ENCODE measurements around the gene LHCGR. TPM values are rescaled to one million over a fixed set of nuclear protein-coding genes. Genes with fewer than 3 reads are reported as not detected.

LHCGR gene
- total RNA-seq, 1 experiment from 2014 or later: not detected

DNA sequence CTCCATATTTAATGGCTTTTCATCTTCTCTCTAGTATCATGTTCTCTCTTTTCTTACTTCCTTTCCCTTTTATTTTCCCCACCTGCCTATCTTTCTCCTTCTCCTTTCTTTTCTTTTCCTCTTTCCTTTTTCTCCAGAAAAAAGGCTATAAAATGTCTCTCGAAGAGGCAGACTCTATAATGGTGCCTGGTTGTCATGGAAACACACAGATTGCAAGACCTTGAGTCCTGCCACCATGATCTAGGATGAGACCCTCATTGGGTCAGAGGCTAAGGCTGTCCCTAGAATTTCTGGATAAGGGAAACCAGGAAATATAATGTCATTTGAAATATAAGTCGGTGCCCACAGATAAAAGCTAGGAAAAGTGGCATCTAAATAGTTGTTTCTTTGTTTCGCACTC, 36.5 kb upstream of the LHCGR start:
- no TSS peak for BruUV-seq (replicated peaks)
- Histone ChIP-seq H3K4me3 (ENCODE audit: low read depth in 2 of 2, low read length in 2 of 2) (no peak overlapping the region), H3K36me3 (ENCODE audit: control insufficient read depth, insufficient read depth, low read length) (no peaks in the 10 kb centered on the region), H3K27ac (ENCODE audit: low read length) (no peak overlapping the region), H3K27me3 (ENCODE audit: control insufficient read depth, insufficient read depth, low read length) (0 out of 2 replicates have a peak, but pooled peaks cover 4% of the 10 kb centered on the region), H3K9me3 (ENCODE audit: control insufficient read depth, insufficient read depth, low read depth, low read length) (no peaks in the 10 kb centered on the region), H3K4me1 (ENCODE audit: control insufficient read depth, insufficient read depth, low read length) (no peaks in the 10 kb centered on the region)
- DNase-seq (ENCODE audit: low read depth, low spot score) (no peak), ATAC-seq (no peak)
- TF ChIP-seq, protein P1, sequence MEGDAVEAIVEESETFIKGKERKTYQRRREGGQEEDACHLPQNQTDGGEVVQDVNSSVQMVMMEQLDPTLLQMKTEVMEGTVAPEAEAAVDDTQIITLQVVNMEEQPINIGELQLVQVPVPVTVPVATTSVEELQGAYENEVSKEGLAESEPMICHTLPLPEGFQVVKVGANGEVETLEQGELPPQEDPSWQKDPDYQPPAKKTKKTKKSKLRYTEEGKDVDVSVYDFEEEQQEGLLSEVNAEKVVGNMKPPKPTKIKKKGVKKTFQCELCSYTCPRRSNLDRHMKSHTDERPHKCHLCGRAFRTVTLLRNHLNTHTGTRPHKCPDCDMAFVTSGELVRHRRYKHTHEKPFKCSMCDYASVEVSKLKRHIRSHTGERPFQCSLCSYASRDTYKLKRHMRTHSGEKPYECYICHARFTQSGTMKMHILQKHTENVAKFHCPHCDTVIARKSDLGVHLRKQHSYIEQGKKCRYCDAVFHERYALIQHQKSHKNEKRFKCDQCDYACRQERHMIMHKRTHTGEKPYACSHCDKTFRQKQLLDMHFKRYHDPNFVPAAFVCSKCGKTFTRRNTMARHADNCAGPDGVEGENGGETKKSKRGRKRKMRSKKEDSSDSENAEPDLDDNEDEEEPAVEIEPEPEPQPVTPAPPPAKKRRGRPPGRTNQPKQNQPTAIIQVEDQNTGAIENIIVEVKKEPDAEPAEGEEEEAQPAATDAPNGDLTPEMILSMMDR (IDR thresholded peaks at IDR 0.05): no peak
- TF ChIP-seq POLR2AphosphoS5 (IDR thresholded peaks at IDR 0.05; ENCODE audit: low read depth, low read length): no peak
- no peak for TF ChIP-seq REST (IDR thresholded peaks at IDR 0.05; ENCODE audit: insufficient read depth in 1 of 2, low read depth in 2 of 2, low read length in 1 of 2)
- no peak for TF ChIP-seq TCF7L2 (IDR thresholded peaks at IDR 0.05; ENCODE audit: low read depth, low read length)
- TF ChIP-seq SIN3A (IDR thresholded peaks at IDR 0.05; ENCODE audit: borderline replicate concordance, insufficient read depth, low read depth, low read length): no peak
- POLR2A ChIA-PET: no interaction called here
- CTCF ChIA-PET: no interaction called here
- in situ Hi-C loops (cut with HindIII; ENCODE audit: low pct_unique_long_range_greater_than_20kb, low sequenced_read_pairs): no loop called here
- intact Hi-C loops (cut with micrococcal nuclease; ENCODE audit: unreplicated experiment): no loop called here

DNA sequence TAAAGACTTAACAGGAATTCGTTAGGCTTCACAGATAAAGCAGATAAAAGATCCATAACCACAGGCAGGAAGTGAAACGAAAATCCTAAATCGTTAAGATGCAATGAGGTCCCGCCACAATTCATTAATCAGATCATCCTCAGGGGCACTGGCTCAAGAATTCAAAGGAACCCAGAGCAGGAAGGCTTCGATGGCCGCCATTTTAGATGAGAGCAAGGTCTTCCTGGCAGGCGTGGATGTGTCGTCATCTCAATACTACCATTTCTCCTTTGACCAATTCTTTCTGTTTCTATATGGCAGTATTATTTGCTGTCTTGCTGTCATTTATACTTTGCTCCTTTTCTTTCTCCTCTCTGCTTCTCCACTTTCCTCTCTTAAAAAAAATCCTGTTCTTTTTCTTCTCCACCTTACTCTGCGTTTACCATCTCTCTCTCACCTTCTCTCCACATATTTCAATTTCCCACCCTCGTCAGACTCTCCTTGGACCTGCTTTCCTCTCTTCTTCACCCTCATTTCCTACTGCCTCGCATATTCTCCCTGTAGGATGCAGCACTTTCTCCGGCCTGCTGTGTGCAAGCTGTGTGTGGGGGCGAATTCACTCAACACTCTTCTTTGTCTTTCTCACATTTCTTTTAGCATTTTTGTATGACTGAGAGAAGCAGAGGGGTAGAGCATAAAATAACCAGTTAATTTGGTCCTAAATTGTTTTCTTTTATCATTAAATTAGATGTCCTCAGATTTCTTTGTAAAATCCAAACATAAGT, 35.1 kb upstream of the LHCGR start:
- ATAC-seq: no peak
- Histone ChIP-seq H3K27me3 (ENCODE audit: control insufficient read depth, insufficient read depth, low read length) (0 out of 2 replicates have a peak, but pooled peaks cover 4% of the 10 kb centered on the region), H3K4me1 (ENCODE audit: control insufficient read depth, insufficient read depth, low read length) (no peaks in the 10 kb centered on the region), H3K9me3 (ENCODE audit: control insufficient read depth, insufficient read depth, low read depth, low read length) (no peaks in the 10 kb centered on the region), H3K27ac (ENCODE audit: low read length) (no peak overlapping the region), H3K36me3 (ENCODE audit: control insufficient read depth, insufficient read depth, low read length) (no peaks in the 10 kb centered on the region), H3K4me3 (ENCODE audit: low read depth in 2 of 2, low read length in 2 of 2) (no peak overlapping the region)
- in situ Hi-C loops (cut with HindIII; ENCODE audit: low pct_unique_long_range_greater_than_20kb, low sequenced_read_pairs): no loop called here
- BruUV-seq (replicated peaks): no TSS peak
- no peak for DNase-seq (ENCODE audit: low read depth, low spot score)
- ChIA-PET CTCF (no interaction called here), POLR2A (no interaction called here)
- intact Hi-C loops (cut with micrococcal nuclease; ENCODE audit: unreplicated experiment): no loop called here
- TF ChIP-seq, protein P1 (IDR thresholded peaks at IDR 0.05): no peak
- TF ChIP-seq SIN3A (IDR thresholded peaks at IDR 0.05; ENCODE audit: borderline replicate concordance, insufficient read depth, low read depth, low read length): no peak
- no peak for TF ChIP-seq TCF7L2 (IDR thresholded peaks at IDR 0.05; ENCODE audit: low read depth, low read length)
- TF ChIP-seq POLR2AphosphoS5 (IDR thresholded peaks at IDR 0.05; ENCODE audit: low read depth, low read length): no peak
- TF ChIP-seq REST (IDR thresholded peaks at IDR 0.05; ENCODE audit: insufficient read depth in 1 of 2, low read depth in 2 of 2, low read length in 1 of 2): no peak
